Dedifferentiated amniotic fluid mesenchymal stem cell (primary cell): ENCODE measurements around the gene HOXC13.

Experiments used
- DNase-seq: peaks from one replicate; pipeline ENCODE4 v3.0.0-alpha.2; 2016; ENCODE audit errors: extremely low spot score

The HOXC13 gene

GRCh38 chr12:53995378-53996239 is 57.0 kb downstream of the HOXC13 start:
- DNase-seq: no peak
